ENCODE results near the gene PLEKHA1. TPM values are rescaled to one million over a fixed set of nuclear protein-coding genes. Genes with fewer than 3 reads are reported as not detected.

The PLEKHA1 gene
- total RNA-seq: 10 to 100 TPM in 4 of 5 donors, 1 to 10 TPM in 1; 9.0 to 61.8 (median 22.3) TPM
- 10 to 100 TPM; 15.0 to 24.3 (median 15.6) TPM for polyA plus RNA-seq
- long read RNA-seq, donor 1, full-length matches to known transcripts: 1 of 1 reads
- long read RNA-seq, donor 1, partial matches to known transcripts: 0 of 1 reads
- long read RNA-seq, donor 1, other reads (novel, unspliced or antisense): 0 of 1 reads
- long read RNA-seq, donor 2, full-length matches to known transcripts: 3 of 3 reads
- long read RNA-seq, donor 2, partial matches to known transcripts: 0 of 3 reads
- long read RNA-seq, donor 2, other reads (novel, unspliced or antisense): 0 of 3 reads
- long read RNA-seq, donor 3, full-length matches to known transcripts: 2 of 2 reads
- long read RNA-seq, donor 3, partial matches to known transcripts: 0 of 2 reads
- long read RNA-seq, donor 3, other reads (novel, unspliced or antisense): 0 of 2 reads
- long read RNA-seq, donor 4: 0 reads
- long read RNA-seq, donor 5, full-length matches to known transcripts: 3 of 3 reads
- long read RNA-seq, donor 5, partial matches to known transcripts: 0 of 3 reads
- long read RNA-seq, donor 5, other reads (novel, unspliced or antisense): 0 of 3 reads
- long read RNA-seq, donor 6, full-length matches to known transcripts: 4 of 4 reads
- long read RNA-seq, donor 6, partial matches to known transcripts: 0 of 4 reads
- long read RNA-seq, donor 6, other reads (novel, unspliced or antisense): 0 of 4 reads
- long read RNA-seq, donor 7, full-length matches to known transcripts: 2 of 2 reads
- long read RNA-seq, donor 7, partial matches to known transcripts: 0 of 2 reads
- long read RNA-seq, donor 7, other reads (novel, unspliced or antisense): 0 of 2 reads
- long read RNA-seq, donor 8, full-length matches to known transcripts: 2 of 2 reads
- long read RNA-seq, donor 8, partial matches to known transcripts: 0 of 2 reads
- long read RNA-seq, donor 8, other reads (novel, unspliced or antisense): 0 of 2 reads
- long read RNA-seq, donor 9, full-length matches to known transcripts: 1 of 1 reads
- long read RNA-seq, donor 9, partial matches to known transcripts: 0 of 1 reads
- long read RNA-seq, donor 9, other reads (novel, unspliced or antisense): 0 of 1 reads
- long read RNA-seq, donor 10, full-length matches to known transcripts: 1 of 1 reads
- long read RNA-seq, donor 10, partial matches to known transcripts: 0 of 1 reads
- long read RNA-seq, donor 10, other reads (novel, unspliced or antisense): 0 of 1 reads

DNA sequence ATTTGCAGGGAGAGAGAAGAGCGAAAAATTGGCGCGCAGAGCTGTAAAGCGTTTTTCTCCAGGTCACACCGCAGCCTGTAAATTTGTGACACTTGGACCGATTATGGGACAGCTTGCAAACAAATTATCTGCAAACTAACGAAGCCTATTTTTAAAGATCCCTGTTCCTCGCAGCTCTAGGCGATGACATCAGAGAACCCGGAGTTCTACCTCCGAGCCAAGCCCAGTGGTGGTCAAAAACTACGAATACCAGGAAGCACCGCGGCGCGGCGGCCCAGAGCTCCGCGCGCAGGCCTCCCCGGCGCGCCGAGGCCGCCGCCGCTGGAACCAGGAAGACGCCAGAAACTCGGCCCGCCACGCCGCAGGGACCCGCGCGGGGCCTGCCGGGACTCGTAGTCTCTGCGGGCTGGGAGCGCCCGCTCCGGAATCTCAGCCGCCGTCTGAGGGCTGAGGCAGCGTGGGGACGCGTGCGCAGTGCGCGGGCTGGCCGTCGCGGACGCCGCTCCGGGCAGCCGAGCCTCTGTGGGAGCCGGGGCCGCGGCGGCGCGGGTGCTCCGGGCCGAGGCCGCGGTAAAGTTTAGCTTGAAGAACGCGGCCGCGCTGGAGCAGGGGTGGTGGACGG, at the start of gene PLEKHA1:
PLEKHA1 (plus strand) TSS at position 472 of the 622 bp plus-strand sequence. CDS start 18,493 bp downstream, outside the sequence.
- 0 to 2% (median 1%) methylated on average over 24 to 71 of the region's 71 CpGs for WGBS, 5 donors
- intact Hi-C loops (cut with DNase I; ENCODE audit: low total_unique reads): no loop called here
- H3K9me3 ChIP-seq: no peaks in the 10 kb centered on the region
- TF ChIP-seq POLR2AphosphoS5 (IDR thresholded peaks at IDR 0.05): peak; percentile 76 to 85 (median 83)
- TF ChIP-seq, protein P1, sequence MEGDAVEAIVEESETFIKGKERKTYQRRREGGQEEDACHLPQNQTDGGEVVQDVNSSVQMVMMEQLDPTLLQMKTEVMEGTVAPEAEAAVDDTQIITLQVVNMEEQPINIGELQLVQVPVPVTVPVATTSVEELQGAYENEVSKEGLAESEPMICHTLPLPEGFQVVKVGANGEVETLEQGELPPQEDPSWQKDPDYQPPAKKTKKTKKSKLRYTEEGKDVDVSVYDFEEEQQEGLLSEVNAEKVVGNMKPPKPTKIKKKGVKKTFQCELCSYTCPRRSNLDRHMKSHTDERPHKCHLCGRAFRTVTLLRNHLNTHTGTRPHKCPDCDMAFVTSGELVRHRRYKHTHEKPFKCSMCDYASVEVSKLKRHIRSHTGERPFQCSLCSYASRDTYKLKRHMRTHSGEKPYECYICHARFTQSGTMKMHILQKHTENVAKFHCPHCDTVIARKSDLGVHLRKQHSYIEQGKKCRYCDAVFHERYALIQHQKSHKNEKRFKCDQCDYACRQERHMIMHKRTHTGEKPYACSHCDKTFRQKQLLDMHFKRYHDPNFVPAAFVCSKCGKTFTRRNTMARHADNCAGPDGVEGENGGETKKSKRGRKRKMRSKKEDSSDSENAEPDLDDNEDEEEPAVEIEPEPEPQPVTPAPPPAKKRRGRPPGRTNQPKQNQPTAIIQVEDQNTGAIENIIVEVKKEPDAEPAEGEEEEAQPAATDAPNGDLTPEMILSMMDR (IDR thresholded peaks at IDR 0.05): no peak
- H3K4me3 ChIP-seq: peak within 1 kb of the TSS; percentile 74 to 95 (median 87)
- peak within 1 kb of the TSS; percentile 96 to 100 (median 98) for H3K27ac ChIP-seq
- H3K27me3 ChIP-seq: peaks cover 0 to 3% (median 0%) of the 10 kb centered on the region in 3 donors
- DNase-seq: peak; percentile 96 to 99
- H3K36me3 ChIP-seq: no peaks in the 10 kb centered on the region
- H3K4me1 ChIP-seq: peaks cover 0 to 57% (median 24%) of the 10 kb centered on the region in 4 donors

DNA sequence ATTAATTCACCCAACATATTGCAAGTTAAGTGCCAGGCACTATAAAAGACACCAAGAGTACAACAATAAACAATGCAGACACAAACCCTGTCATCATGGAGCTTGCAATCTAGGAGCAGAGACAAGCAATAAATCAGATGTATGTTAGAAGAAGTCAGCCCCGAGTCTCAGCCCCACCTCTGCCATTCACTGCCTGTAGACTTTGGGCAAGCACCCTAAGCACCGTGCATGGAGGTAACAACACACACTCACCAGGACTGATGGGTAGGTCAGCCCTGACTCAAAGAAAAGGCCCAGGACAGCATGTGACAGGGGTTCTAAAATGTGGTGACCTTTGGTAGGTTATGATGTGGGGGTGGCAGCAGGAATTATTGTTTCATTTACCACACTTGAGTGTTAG, 49.3 kb upstream of the PLEKHA1 start:
- WGBS, 5 donors: 83 to 95% (median 93%) methylated on average over 2 of the region's 2 CpGs
- no peak for DNase-seq
- Histone ChIP-seq H3K4me3 (no peak overlapping the region), H3K4me1 (no peaks in the 10 kb centered on the region), H3K36me3 (no peaks in the 10 kb centered on the region), H3K27me3 (peaks cover 0 to 6% (median 0%) of the 10 kb centered on the region in 3 donors), H3K9me3 (peaks cover 0 to 9% (median 0%) of the 10 kb centered on the region in 4 donors), H3K27ac (no peak overlapping the region)
- intact Hi-C loops (cut with DNase I; ENCODE audit: low total_unique reads): no loop called here
- TF ChIP-seq, protein P1 (IDR thresholded peaks at IDR 0.05): no peak
- TF ChIP-seq POLR2A (IDR thresholded peaks at IDR 0.05): no peak
- TF ChIP-seq EP300 (IDR thresholded peaks at IDR 0.05): no peak
- no peak for TF ChIP-seq POLR2AphosphoS5 (IDR thresholded peaks at IDR 0.05)

DNA sequence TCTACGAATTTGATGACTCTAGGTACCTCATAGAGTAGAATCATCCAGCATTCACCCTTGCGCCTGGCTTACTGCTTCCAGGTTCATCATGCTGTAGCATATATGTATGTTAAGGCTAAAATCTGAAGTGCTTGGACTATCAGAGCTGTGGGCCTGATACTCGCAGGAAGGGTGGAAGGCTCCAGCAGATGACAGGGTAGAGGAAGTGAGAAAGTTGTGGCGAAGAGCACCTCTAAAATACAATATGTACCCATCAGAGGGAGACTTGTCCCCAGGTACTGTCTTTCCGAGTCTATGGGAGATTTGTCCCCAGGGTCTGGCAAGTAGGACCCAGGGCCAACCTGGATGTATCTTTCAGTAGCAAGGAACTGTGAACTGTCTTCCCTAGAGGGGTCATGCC, 48.1 kb upstream of the PLEKHA1 start:
- Histone ChIP-seq H3K27me3 (peaks cover 0 to 15% (median 0%) of the 10 kb centered on the region in 3 donors), H3K36me3 (no peaks in the 10 kb centered on the region), H3K4me1 (no peaks in the 10 kb centered on the region), H3K4me3 (no peak overlapping the region), H3K27ac (no peak overlapping the region), H3K9me3 (no peaks in the 10 kb centered on the region)
- intact Hi-C loops (cut with DNase I; ENCODE audit: low total_unique reads): no loop called here
- no peak for DNase-seq
- TF ChIP-seq POLR2AphosphoS5 (IDR thresholded peaks at IDR 0.05): no peak
- TF ChIP-seq, protein P1 (IDR thresholded peaks at IDR 0.05): no peak
- TF ChIP-seq EP300 (IDR thresholded peaks at IDR 0.05): no peak
- no peak for TF ChIP-seq POLR2A (IDR thresholded peaks at IDR 0.05)
- WGBS, 5 donors: 86 to 93% (median 91%) methylated on average over 5 of the region's 5 CpGs

All from stomach (tissue), 19 donors.